T47D (cell line): ENCODE measurements around the gene CELF4.

Experiments used
- DNase-seq, 2 experiments: peaks; one replicate each; pipeline versions ENCODE4 v3.0.0 to v3.0.0-alpha.2; 2011 to 2012; ENCODE audit warnings: low read depth in 1 of 2, low spot score in 1 of 2
- JUND ChIP-seq: IDR thresholded peaks from 2 replicates; pipeline ENCODE4 v1.6.1; 2012; ENCODE audit warnings: low read depth
- in situ Hi-C: cut with HindIII; loops from 2 replicates; pipeline ENCODE4 v1.10.0; 2016; ENCODE audit warnings: low sequenced_read_pairs, low pct_unique_long_range_greater_than_20kb

CELF4 gene

GRCh38 chr18:37285825-37286224 lies 279.8 kb downstream of the CELF4 start:
- no peak for TF ChIP-seq JUND
- in situ Hi-C loops = no loop called here

DNA sequence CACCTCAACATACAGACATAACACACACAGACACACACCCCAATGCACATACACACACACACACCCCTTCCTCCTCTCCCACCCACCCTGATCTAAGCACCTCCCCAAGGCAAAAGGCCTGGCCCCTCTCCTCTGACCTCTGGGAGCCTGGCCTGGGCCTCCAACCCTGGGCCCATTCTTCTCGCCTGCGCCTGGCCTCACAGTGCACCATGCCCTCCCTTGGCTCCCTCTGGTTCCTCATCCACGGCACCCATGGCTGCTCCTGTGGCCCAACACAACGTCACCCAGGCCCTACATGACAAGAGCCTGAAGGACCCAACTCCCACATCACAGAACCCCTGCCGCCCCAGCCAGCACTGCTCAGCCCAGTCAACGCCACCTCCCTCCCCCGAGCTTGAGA lies 281.3 kb downstream of the CELF4 start:
- DNase-seq = no peak
- no peak for TF ChIP-seq JUND
- in situ Hi-C loops = no loop called here

More at GRCh38 chr18:37285825-37286224, 279.8 kb downstream of the CELF4 start:
- DNase-seq = no peak

DNA sequence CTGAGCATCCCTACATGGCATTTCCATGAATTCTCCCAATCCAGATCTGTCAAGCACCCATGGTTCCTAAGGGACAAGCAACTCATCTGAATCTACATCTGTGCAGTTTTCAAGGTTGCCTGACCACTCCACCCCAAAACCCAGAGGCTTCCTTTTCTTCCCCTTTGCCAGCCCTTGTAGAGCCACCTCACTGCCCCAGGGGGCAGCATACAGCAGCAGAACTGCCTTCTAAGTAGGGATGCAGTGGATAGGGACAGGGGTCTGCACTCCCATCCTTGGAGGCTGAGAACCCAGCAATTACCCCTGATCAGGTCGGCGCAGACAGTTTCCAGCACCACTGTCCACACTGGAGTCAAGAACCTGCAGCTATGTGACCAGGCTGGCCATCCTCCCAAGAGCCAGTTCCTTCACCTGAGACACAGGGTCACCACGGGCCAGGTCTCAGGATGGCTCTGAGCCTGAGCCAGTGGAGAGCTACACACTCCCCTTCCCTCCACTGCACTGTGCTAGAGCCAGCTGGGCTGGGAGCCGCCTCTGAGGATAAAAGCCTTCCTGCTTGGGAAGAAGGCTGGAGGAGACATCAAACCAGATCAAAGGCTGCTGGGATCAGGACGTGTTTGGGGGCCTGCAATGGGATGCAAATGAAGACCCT lies 283.1 kb downstream of the CELF4 start:
- no peak for DNase-seq
- TF ChIP-seq JUND = no peak
- in situ Hi-C loops = no loop called here

DNA sequence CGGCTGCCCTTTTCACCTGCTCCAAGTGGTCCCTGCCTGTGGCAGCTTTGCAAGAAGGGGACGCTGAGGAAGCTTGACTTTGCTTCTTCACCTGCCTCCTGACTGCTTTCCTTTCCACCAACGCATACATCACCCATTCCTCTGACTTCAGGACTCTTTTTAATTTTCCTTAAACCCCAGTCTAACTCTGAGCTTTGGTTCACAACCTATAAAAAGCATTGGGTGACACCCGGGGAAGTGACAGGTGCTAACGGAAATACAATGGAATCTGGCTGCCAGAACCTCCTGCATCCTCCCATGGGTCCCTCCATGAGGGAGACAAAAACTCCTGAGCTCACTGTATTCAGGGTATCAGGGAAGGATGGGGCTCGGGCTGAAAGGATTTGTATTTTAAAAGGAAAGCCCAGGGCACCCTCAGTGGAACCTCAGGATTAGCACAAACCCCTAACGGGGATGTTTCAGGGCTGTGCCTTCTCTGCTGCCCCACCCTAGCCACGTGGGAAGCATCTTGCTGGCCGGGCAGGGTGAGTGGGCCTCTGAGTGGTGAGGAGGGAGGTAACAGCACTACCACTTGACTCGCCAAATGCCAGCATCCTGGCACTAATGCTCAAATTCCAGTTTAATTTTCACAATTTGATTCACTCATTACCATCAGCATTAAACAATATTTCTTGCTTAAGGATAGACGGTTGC lies 284.8 kb downstream of the CELF4 start:
- in situ Hi-C loops = no loop called here
- no peak for DNase-seq

GRCh38 chr18:37277804-37278203 lies 287.8 kb downstream of the CELF4 start:
- no peak for DNase-seq
- in situ Hi-C loops = no loop called here
- TF ChIP-seq JUND = no peak

More for the DNA sequence above, 284.8 kb downstream of the CELF4 start:
- TF ChIP-seq JUND = no peak

GRCh38 chr18:37276111-37276890 lies 289.3 kb downstream of the CELF4 start:
- in situ Hi-C loops = no loop called here
- no peak for DNase-seq
- no peak for TF ChIP-seq JUND

- DNase-seq = no peak
- TF ChIP-seq JUND = no peak
- in situ Hi-C loops = no loop called here
Measured at GRCh38 chr18:37275237-37275741, 290.3 kb downstream of the CELF4 start.

GRCh38 chr18:37274309-37275236 lies 291.0 kb downstream of the CELF4 start:
- DNase-seq = no peak
- no peak for TF ChIP-seq JUND
- in situ Hi-C loops = no loop called here

GRCh38 chr18:37272841-37273240 lies 292.8 kb downstream of the CELF4 start:
- no peak for TF ChIP-seq JUND
- no peak for DNase-seq
- in situ Hi-C loops = no loop called here

GRCh38 chr18:37272226-37272625 lies 293.4 kb downstream of the CELF4 start:
- in situ Hi-C loops = no loop called here
- no peak for DNase-seq

DNA sequence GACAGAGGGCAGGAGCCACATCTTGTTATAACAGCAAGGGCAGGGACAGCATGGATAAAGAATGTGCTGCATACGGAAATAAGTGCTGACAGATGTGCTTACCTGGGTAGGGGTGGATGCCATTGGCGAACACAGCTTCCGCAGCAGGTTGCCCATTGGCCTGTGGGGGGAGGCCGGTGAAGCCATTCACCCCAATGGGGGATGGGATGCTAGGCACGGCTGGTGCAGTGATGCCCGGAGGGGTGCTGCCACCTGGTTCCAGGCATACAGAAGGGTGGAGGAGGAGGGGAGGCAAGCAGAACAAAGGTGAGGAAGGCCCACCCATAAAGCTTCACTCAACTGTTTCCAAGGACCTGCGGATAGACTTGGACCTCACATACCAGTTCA lies 294.9 kb downstream of the CELF4 start:
- in situ Hi-C loops = no loop called here
- no peak for DNase-seq
- TF ChIP-seq JUND = no peak

More at GRCh38 chr18:37272226-37272625, 293.4 kb downstream of the CELF4 start:
- TF ChIP-seq JUND = no peak
